GM23248 (cell line): ENCODE measurements around the gene DGKI.

Experiments
- EZH2 ChIP-seq: fragments of 200-600 bp; sonication (generic); IDR thresholded peaks from 2 replicates; pipeline ENCODE4 v1.6.1; 2018; ENCODE audit warnings: antibody characterized with exemption, mild to moderate bottlenecking; ENCODE audit not compliant: insufficient read depth, poor library complexity, severe bottlenecking
- EZH2phosphoT487 ChIP-seq: fragments of 200-600 bp; sonication (generic); IDR thresholded peaks from 2 replicates; pipeline ENCODE4 v1.6.1; 2018; ENCODE audit warnings: antibody characterized with exemption, moderate library complexity, mild to moderate bottlenecking, low read depth; ENCODE audit not compliant: insufficient read depth

DNA sequence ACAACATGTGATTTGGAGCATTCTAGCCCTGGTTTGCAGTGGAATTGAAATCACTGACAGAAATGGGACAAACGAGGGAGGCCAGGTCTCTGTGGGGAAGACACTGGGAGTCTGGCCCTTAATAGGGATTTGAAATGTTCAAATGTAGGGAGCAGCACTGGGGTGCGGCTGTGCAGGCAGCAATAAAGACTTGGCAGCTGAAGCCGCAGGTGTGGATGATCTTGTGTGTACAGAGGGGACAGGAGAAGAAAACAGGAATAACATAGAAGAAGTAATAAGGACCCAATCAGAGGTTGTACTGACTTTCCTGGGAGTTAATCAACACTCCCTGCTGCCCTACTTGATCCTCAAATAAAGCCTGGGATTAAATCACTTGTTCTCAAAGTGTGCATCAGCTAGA is 375.6 kb downstream of the DGKI start:
- TF ChIP-seq EZH2phosphoT487 (no peak), EZH2 (no peak)
